ENCODE measurements around the gene PLEKHG5.

DNA sequence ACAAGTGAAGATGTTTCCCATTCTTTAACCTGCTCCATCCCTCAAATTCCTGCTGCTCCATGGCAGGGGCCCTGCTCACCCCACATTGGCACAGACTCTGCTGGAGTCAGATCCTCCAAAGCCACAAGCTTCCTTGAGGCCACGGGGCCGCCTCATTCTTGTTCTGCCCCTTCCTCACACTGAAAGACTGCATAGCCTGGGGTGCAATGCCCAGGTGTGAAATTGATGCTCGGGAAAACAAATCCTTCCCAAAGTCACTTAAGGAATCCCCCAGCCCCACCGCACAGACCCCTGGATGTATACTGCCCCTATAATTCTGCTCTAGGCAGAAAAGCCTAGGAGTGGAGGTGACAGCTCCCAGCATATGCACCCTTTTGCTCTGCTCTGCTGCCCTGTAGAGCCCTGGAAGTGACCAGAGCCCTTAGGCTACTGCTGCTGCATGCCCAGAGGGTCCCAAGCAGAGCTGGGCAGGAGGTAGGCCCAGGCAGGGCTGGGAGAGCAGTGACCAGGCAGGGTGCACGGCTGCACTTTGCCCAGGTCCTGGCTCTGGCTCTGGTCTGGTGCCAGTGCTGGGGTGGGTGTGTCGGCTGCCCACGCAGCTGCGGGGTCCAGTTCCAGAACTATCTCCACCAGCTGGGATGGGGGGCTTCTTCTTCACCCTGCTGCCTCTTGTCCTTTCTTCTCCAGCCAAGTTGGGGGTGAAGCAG lies 73.4 kb downstream of the PLEKHG5 start:
- TF ChIP-seq, protein P1, sequence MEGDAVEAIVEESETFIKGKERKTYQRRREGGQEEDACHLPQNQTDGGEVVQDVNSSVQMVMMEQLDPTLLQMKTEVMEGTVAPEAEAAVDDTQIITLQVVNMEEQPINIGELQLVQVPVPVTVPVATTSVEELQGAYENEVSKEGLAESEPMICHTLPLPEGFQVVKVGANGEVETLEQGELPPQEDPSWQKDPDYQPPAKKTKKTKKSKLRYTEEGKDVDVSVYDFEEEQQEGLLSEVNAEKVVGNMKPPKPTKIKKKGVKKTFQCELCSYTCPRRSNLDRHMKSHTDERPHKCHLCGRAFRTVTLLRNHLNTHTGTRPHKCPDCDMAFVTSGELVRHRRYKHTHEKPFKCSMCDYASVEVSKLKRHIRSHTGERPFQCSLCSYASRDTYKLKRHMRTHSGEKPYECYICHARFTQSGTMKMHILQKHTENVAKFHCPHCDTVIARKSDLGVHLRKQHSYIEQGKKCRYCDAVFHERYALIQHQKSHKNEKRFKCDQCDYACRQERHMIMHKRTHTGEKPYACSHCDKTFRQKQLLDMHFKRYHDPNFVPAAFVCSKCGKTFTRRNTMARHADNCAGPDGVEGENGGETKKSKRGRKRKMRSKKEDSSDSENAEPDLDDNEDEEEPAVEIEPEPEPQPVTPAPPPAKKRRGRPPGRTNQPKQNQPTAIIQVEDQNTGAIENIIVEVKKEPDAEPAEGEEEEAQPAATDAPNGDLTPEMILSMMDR (IDR thresholded peaks at IDR 0.05) = no peak
- TF ChIP-seq POLR2AphosphoS5 (IDR thresholded peaks at IDR 0.05) = no peak
- TF ChIP-seq POLR2A (IDR thresholded peaks at IDR 0.05) = no peak

Measured in prostate gland (tissue), 2 donors.